HG03442 (cell line): ENCODE results near the gene DLX3.

Source experiments
- ATAC-seq: cut with Tn5 transposase; IDR thresholded peaks from one replicate; pipeline ENCODE4 v1.9.1; 2021; ENCODE audit warnings: mild to moderate bottlenecking, moderate library complexity; ENCODE audit not compliant: unreplicated experiment

The DLX3 gene

GRCh38 chr17:49992933-49993422, 2.0 kb downstream of the DLX3 start:
- no peak for ATAC-seq

- ATAC-seq = no peak
These were observed 2.7 kb downstream of the DLX3 start for GRCh38 chr17:49992191-49992932.

GRCh38 chr17:49991409-49991808, 3.6 kb downstream of the DLX3 start:
- ATAC-seq = no peak

GRCh38 chr17:49990921-49991320, 4.1 kb downstream of the DLX3 start:
- no peak for ATAC-seq

- ATAC-seq = no peak
These were observed 4.7 kb downstream of the DLX3 start for GRCh38 chr17:49990331-49990730.

GRCh38 chr17:49989518-49989880, 5.5 kb downstream of the DLX3 start:
- ATAC-seq = no peak

- ATAC-seq = no peak
These were observed 7.2 kb downstream of the DLX3 start for GRCh38 chr17:49987681-49988441.

- no peak for ATAC-seq
These were observed 7.8 kb downstream of the DLX3 start for GRCh38 chr17:49987290-49987585.

GRCh38 chr17:49986396-49987289, 8.4 kb downstream of the DLX3 start:
- ATAC-seq = no peak

GRCh38 chr17:49985310-49985990, 9.6 kb downstream of the DLX3 start:
- no peak for ATAC-seq

GRCh38 chr17:49984776-49985175, 10.2 kb downstream of the DLX3 start:
- no peak for ATAC-seq

- no peak for ATAC-seq
These were observed 10.7 kb downstream of the DLX3 start for GRCh38 chr17:49984283-49984682.

- no peak for ATAC-seq
These were observed 14.3 kb downstream of the DLX3 start for GRCh38 chr17:49980703-49981197.

GRCh38 chr17:49979748-49980479, 15.1 kb downstream of the DLX3 start:
- ATAC-seq = no peak

- ATAC-seq = no peak
These were observed 16.5 kb downstream of the DLX3 start for GRCh38 chr17:49978501-49978900.

- no peak for ATAC-seq
These were observed 17.3 kb downstream of the DLX3 start for GRCh38 chr17:49977463-49978389.

GRCh38 chr17:49976828-49977202, 18.2 kb downstream of the DLX3 start:
- ATAC-seq = no peak

- ATAC-seq = no peak
These were observed 18.7 kb downstream of the DLX3 start for GRCh38 chr17:49976163-49976827.
